HG03064 (cell line): ENCODE measurements around the gene DPP6.

Source experiments
- ATAC-seq: cut with Tn5 transposase; IDR thresholded peaks from one replicate; pipeline ENCODE4 v1.9.1; 2021; ENCODE audit warnings: low read depth; ENCODE audit not compliant: unreplicated experiment

DPP6 gene

DNA sequence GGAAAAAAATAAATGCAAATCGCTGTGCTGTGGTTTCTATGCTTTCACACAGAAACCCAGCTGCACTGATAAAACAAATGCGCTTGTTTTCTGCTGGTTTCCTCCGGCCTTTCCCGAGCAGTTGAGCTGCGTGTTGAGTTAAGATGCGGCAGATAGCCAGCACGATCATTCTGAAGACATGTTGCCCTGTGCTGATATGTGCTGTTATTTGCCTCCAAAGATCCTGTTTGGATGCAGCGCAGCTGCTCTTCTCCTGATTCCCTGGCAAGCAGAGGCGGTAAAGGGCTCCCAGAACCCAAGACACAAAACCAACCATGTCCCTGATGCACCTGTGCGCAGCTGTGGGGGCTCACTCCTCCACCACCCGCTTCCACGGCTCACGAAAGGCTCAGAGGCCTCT, 725.3 kb downstream of the DPP6 start:
- ATAC-seq, result no peak

DNA sequence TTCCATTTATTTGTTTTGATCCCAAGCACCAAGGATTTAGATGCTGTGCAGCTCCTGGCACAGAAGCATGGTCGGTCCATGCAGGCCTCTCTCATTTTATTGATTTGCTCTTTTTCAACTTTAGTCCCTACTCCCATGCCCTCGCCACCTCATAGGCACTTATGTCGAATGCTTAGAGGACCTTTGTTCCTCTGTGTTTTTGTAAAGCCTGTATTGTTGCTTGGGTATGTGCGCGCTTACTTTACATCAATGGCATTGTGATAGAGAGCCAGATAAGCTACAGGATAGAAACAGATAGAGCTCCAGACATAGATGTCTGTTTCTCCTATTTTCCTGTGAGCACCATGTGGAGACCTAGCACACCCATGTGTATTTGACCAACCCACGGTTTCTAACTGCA, 725.7 kb downstream of the DPP6 start:
- no peak for ATAC-seq

DNA sequence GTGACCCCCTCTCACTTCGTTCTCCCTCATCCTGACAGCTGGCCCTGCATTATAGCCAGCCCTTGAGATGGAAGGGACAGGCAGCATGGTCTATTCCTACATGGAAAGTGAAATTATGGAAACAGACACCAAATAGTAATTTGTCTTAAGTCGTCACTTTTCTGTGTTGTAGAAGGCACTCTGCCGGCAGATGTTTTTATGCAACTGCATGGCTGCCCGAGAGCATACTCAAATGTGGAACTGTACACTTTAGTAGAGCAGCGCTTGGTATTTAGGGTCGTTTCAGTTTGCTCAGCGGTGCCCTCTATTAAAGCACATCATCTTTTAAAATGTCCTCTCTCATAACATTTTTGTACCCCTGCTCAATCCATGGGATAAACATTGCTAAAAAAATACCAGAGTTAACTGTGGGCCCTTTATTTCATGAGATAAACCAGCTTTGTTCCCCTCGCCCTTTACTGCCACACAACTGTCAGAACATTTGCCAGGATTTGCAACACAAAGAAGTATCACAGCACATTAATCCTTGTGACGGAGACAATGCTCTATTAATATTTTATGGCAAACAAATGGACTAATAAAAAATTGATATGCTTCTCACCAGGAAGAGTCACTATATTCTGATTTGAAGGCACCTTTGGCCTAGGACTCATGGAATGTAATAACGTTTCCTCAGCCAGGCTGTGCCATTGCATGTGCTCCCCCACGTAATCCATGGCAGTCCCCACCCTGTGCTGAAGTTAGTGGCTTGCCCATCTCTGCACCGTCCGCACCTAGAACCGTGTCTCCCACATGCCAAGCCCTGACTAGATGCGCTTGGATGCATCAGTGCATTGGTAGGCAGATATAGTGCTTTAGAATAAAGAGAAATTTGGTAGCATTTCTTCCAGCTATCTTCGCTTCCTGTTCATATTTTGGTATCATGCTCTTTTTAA, 729.4 kb downstream of the DPP6 start:
- no peak for ATAC-seq

DNA sequence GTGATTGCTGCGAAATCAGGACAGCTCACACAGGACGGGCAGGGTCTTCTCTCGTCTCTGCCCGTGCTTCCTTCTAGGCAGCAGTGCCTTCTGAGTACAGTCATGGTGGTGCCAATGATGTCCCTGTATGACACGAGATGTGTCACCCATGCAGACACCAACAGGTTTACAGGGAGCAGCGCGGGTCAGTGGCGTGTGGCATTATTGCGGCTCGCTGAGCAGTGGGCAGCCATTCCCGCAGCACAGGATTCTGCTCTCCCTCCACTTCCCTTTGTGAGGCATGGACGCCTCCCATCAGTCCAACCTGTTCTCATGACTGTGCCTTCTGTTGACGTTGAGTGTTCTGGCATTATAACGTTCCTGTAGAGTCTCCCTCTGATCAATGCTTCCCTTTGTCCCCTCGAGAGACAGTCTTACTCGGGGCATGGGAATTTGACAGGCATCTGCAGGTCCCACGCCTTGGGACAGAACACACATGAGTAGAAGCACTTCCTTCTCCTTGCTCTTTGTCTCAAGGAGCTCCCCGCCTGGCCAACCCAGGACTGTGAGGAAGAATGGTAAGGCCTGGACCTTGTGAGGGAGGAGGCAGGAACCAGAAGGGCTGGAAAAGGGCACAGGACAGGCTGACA, 731.2 kb downstream of the DPP6 start:
- no peak for ATAC-seq

DNA sequence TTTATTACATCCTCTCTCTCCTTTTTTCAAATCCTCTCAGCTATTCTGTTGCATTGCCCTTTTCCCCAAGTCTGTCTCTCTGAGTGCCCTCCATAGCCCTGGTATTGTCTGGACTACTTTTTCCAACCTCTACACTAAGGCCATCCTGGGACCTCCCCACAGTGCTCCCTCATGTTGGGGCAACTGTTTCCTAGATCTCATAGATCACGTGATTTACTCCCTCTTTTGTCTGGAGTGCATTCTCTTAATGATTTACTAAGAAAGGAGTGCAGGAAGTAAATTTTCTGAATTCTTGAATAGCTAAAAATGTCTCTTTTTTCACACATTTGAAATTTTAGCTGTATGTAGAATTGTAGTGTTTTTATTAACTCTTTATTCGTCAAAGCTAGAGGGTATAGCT, 733.7 kb downstream of the DPP6 start:
- no peak for ATAC-seq

DNA sequence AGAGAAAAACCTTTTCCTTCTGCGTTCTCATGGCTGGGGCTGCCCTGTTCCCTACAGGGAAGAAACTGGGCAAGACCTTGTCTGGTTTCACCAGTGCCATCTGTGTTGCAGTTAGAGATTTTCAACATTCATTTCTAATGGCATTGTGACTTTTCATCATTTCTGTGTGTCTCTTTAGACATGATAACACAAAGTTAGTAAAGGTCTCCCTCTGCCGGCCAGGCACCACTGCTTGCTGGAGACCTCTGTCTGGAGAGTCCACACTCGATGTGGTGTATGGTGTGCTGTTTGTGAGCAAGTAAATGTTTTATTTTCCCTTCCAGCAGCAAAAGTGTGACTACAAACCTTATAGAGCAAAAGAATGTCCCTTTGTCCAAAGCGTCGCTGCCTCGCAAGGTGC, 737.2 kb downstream of the DPP6 start:
- ATAC-seq, result no peak

DNA sequence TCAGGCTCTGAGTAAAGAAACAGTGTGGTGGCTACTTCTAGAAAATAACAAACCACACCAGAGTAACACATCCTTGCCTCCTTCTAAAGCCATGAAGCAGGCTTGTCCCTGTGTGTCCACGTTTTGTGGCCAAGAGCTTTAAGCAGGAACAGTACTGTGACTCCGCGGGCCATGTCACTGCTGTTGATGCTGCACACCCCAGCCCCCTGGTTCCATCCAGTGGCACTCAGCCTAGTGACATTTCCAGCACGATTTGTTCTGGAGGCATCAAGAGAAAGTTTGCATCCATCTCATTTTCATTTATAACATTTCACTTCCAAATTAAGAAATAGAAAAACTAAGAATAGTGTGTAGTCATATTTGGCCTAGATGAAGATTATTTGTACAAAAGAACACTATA, 739.4 kb downstream of the DPP6 start:
- no peak for ATAC-seq

DNA sequence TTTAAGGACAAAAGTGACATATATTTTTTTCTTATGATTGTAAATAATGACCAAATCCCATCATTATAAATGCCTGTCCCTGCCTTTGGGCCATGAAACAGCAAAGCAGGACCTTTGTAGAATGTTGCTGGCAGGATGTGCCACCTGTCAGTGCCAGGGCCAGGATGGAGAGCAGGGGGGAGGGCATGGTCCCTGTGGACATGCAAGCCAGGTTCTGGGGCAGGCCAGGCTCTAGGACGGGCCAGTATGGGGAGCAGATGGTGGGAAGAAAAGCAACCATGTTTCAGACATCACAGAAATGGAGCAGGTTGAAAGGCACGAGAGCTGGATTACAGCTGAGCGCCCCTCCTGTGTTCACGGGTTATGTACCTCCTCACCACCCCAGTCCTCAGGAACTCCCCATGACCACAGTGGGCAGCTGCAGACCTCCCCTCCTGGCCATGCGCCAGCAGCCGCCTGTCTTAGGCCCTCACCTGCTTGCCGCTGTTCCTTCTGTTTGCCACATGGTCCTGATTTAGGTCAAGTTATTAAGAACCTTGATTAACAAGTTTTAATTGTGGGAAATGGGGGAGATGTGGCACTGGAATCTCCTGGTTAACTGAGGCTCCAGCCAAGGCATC, 740.3 kb downstream of the DPP6 start:
- ATAC-seq, result no peak

DNA sequence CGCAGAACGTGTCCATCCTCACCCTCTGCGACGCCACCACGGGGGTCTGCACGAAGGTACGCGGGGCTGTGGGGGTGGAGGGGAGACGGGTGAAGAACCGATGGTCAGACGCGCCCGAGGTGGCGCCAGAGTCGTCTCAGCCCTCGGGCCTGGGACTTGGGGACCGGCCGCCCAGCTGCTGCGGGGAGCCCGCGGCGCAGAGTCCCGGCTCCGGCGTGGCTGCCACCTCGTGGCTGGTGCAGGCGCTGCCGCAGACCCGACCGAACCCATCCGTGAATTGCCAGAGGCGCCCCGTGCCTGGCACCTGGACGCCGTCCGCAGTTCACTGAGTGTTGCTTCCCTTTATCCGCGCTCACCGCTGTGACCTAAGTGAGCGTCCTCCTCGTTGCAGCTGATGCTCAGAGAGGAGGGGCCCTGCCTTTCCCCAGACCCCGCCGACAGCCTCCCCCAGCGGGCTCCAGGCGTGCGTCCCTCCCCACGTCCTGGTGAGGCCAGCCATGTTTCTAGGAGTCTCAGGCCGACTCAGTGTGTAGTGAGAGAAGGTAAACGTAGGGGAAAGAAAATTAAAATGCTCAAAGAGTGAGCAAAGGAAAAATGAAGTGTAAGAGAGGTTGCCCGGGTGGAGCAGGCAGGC, 742.1 kb downstream of the DPP6 start:
- no peak for ATAC-seq

DNA sequence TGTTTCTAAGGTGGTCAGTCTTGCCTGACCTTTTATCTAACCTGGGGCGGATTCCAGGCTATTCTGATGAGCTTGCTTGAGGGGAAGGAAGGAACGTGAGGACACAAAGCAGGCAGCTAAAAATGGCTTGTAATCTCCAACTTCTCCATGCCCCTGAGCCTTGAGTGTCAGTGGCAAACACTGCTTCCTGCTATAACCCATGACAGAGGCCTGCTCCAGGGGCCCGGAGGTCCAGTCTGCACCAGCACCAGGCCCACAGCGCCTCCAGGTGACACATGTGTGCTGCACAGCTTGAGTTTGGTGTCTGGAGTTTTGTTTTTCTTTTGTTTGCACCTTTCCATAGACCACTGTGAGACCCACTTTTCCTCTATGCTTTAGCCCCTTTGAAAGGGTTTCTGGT, 742.8 kb downstream of the DPP6 start:
- no peak for ATAC-seq

DNA sequence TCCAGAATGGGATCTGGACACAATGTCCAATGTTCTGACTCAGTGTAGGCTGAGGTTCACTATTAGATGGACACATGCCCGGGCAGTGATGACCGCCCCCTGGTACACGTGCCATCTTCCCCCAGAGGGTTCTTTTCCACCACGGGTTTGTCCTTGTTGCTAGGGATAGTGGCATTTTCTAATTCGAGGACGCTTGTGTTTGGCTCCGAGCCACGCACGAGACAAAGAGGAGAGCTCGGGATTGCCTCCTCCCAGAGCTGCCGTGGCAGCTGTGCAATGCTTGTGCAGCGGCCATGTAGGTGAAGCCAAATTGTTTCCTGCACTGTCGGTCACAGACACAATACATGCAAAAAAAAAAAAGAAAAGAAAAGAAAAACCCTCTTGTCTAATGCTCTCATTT, 743.2 kb downstream of the DPP6 start:
- no peak for ATAC-seq

DNA sequence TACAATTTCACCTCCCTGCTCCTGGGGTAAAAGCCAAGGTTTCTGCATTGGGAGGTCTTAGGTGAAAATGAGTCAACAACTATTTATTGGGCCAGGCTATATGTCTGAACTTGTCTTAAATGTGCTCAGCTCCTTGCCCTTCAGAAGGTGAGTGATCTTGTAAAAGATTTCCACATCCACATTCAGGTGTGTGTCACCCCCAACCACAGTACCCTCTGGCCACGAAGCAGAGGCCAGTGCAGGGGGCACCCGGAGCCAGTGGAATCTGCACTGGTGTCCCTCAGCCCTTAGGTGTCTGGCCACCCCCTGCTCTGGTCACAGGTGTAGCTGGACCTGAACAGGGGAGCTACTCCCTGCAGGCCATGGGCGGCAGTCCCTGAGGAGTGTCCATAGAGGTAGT, 752.3 kb downstream of the DPP6 start:
- ATAC-seq, result no peak

DNA sequence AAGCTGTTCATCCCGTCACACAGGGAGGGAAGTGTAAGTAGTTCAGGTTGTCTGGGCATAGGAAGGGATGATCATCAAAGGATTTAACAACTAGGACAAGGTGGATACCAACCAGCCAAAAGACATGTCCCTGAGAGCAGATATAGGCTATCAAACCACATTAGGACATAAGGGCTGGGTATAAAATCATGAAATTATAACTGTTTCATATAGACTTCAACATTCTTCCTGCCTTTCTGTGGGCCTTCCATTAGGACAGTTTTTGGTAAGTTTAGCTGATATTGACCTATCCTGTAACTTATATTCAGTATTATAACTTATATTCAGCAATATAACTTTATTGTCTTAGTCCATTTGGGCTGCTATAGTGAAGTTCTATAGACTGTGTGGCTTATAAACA, 759.8 kb downstream of the DPP6 start:
- ATAC-seq, result no peak

DNA sequence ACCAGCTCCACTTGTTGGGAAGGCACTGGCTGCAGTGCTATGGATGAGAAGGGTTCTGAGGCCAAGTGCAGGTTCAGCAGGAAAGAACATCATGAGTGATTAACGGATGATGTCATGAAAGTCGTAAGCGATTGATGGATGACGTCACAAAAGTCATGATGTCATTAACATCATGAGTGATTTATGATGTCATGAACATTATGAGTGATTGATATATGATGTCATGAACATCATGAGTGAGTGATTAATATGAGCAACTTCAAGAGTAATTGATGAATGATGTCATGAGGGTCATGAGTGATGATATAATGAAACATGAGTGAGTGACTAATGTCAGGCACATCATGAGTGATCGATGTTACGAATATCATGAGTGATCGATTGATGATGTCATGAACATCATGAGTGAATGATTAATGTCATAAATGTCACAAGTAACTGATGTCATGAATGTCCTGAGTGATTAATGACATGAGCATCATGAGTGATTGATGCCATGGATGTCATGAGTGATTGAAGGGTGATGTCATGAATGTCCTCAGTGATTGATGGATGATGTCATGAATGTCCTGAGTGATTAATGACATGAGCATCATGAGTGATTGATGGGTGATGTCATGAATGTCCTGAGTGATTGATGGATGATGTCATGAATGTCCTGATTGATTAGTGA, 765.2 kb downstream of the DPP6 start:
- ATAC-seq, result no peak

DNA sequence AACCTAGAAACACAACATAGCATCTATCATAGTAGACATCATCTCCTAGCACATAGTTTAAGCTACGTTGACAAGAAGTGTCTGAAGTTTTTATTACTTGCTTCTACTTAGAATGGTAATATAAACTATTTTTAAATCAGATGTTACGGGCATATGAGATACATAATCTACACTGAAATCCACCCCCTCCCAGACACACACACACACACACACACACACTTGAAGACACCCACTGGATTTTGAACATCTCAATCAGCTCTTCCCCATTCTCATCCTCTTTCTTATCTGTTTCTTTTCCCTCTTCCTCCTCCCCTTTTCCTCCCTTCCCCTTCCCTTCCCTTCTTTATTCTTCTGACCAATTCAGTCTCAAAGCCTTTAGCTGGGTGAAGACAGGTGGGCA, 774.8 kb downstream of the DPP6 start:
- no peak for ATAC-seq

DNA sequence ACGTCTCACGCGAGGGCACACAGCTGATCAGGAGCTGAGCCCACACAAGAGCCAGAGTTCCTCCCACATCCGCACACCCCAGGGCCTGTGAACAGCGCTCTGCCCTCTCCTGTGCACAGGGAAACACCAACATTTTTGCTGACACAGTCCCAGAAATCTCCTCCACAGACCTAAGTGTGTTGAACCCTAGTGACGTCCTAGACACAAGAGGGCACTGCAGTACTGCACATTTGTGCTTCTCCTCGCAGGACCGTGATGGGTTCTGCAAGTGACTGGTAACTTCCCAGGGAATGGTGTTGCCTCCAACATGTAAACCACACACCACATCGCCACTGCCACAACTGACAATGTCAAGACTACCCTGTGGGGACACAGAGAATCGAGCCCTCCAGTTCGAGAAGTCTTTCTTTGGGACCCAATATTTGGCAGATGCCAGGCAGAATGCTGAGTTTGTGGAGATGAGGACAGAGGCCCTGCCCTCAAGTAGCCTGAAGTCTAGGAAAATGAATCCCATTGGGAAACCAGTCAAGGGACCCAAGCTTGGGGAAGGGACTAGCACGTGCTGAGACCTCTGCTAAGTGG, 780.5 kb downstream of the DPP6 start:
- ATAC-seq, result no peak

DNA sequence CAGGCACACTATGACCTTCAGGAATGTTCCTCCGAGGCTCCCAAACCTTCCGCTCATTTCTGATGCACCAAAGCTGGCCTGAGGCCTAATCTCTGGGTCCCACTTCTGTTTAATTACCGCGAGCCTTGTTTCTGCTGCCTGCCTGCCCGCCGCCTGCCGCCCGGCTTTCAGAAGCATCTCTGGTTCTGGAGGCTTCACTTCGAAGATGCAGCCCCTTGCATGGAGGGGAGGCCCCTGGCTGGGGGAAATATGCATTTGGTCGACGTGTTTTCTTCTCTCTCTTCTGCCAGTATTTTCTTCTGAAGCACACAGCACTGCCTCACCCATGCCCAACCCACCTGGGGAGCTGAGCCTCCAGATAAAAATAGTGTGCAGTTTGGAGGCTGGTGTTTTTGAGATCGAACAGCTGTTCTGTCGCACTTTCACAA, 783.8 kb downstream of the DPP6 start:
- no peak for ATAC-seq

DNA sequence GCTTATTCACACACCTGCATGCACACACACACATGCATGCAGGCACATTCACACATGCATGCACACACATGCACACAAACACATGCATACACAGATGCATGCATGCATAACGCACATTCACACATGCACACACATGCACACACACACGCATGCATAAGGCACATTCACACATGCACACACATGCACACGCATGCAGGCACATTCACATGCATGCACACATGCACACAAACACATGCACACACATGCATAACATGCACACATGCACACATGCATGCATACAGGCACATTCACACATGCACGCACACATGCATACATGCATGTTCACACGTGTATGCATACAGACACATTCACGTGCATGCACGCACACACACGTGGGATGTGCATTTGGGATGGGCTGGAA, 784.9 kb downstream of the DPP6 start:
- no peak for ATAC-seq

DNA sequence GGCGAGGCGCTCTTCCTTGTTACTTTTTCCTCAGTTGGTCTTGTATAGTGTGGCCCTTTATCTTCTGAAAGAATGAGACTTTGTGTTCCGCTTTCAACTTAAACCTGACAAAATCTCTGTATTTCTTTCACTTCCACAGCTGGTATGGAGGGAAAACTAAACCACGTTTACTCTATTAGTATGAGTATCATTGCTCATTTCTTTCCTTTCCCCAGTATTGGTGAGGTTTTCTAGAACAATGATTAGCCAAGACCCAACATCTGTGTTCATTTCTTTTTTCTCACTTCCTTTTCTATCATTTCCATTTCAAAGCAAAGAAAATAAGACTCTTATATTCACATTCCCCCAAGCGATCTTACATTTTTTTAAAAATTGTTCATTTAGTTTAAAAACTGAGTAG, 785.4 kb downstream of the DPP6 start:
- peak; percentile 83 for ATAC-seq

DNA sequence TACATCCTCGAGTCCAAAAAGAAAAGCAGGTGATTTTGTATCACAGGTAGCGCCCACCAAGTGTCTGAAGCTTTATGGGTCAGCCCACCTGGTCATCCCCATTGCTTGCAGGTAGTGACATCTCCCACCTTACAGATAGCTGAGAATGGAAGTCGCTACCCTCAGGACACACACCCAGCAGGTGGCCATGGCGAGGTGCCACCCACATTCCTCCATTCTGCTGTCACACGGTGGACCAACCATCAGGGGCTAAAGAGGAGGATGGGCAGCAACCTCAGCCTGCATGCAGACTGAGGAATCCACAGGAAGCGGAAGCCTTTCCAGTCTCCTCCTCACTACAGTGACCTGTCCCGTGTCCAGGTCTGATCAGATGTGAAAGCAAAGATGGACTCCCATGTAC, 787.9 kb downstream of the DPP6 start:
- ATAC-seq, result no peak
